ENCODE results near the gene UBE2D2. TPM values are rescaled to one million over a fixed set of nuclear protein-coding genes. Genes with fewer than 3 reads are reported as not detected.

Gene UBE2D2
- total and polyA plus RNA-seq, 2 experiments from 2014 or later = 120 to 172 TPM

DNA sequence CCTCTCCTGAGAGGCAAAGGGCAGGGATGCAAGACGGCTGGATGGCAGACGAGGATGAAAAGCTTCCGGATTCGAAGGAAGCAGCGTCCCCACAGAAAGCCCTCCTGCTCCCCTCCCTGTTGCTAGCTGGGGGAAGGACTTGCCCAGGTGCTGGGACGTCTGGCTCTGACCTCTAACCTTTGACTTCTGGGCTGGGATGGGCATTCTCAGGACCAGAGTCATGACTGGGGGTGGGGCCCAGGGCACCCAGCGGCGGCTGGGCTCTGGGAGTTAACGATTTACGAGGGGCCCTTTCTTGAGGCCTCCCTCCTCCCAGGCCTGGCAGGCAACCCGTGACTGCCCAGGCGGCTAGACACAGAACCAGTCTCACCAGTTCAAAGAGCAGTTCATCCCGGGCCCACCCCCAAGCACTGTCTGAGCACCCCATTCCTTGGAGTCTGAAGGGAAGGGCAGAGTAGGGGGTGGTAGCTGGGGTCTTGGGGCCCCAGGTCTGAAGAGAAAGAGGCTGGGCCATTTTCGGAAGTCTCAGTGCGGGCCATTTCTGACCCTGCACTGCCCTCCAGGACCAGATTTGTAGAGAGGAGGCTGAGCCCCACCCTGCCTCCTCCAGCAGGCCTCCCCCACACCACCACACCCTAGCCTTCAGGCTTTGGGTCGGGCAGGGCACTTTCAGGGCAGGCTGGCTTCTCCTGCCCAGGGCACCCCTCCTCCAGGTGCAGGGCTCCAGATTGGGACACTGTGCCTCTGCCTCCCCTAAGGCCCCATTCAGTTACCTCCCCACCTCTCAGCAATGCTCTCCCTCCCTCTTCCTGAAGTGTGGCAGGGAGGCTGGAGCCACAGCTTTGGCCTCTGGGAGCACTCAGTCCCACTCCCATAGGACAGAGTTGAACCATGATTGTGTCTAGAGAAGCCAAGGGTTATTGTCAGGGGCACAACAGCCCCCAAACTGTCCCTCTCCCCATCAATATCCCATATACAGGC, 82.0 kb downstream of the UBE2D2 start:
- Histone ChIP-seq H3K4me1 (ENCODE audit: insufficient read depth) (peaks cover 71% of the 10 kb centered on the region), H2AFZ (no peak overlapping the region), H3K36me3 (ENCODE audit: insufficient read depth) (no peaks in the 10 kb centered on the region), H3K27me3 (ENCODE audit: insufficient read depth) (peaks cover 47% of the 10 kb centered on the region), H3K4me2 (peak overlapping the region; percentile 66), H3K27ac (ENCODE audit: low read depth) (no peak overlapping the region), H3K9me2 (ENCODE audit: insufficient read depth) (no peaks in the 10 kb centered on the region), H3K79me2 (replicated peaks; ENCODE audit: insufficient read depth) (no peaks in the 10 kb centered on the region), H3F3A (replicated peaks; ENCODE audit: low read depth) (peaks cover 33% of the 10 kb centered on the region), H3K4me3 (no peak overlapping the region), H4K20me1 (replicated peaks; ENCODE audit: insufficient read depth) (peaks cover 8% of the 10 kb centered on the region; the same call in 1 of the 2 replicates)
- Mint-ChIP-seq H3K36me3 (ENCODE audit: low read depth) (peaks cover 8% of the 10 kb centered on the region; the same call in 2 of the 3 replicates), H3K4me3 (no peak overlapping the region; the same call in 2 of the 3 replicates), H3K27me3 (ENCODE audit: insufficient read depth, low read depth, poor library complexity) (peaks cover 53% of the 10 kb centered on the region), H3K4me1 (peaks cover 86% of the 10 kb centered on the region), H3K27ac (peak overlapping the region; percentile 51; the same call in 1 of the 2 replicates), H3K9me3 (no peaks in the 10 kb centered on the region)
- TF ChIP-seq STAT1 (IDR thresholded peaks at IDR 0.05; ENCODE audit: unreplicated experiment) (no peak), REST (IDR thresholded peaks at IDR 0.05; ENCODE audit: unreplicated experiment) (no peak), ZNF462 (CRISPR knock-in tag; IDR thresholded peaks at IDR 0.05) (no peak), ZNF331 (CRISPR knock-in tag; IDR thresholded peaks at IDR 0.05; ENCODE audit: low read depth) (no peak), ETS1 (IDR thresholded peaks at IDR 0.05) (no peak), EZH2phosphoT487 (IDR thresholded peaks at IDR 0.05; ENCODE audit: unreplicated experiment) (no peak), EZH2 (IDR thresholded peaks at IDR 0.05; ENCODE audit: low read depth, unreplicated experiment) (no peak), CREB1 (CRISPR knock-in tag; IDR thresholded peaks at IDR 0.05; ENCODE audit: low read depth) (no peak), POLR2AphosphoS5 (IDR thresholded peaks at IDR 0.05; ENCODE audit: low read depth) (no peak), JUNB (IDR thresholded peaks at IDR 0.05; ENCODE audit: unreplicated experiment) (no peak), ZNF114 (CRISPR knock-in tag; IDR thresholded peaks at IDR 0.05) (no peak)
- ATAC-seq (peak; percentile 1; the same call in 2 of the 3 replicates), DNase-seq (ENCODE audit: low spot score) (no peak)
